IMR-90 (cell line): ENCODE measurements around the gene NDUFA7. TPM values are rescaled to one million over a fixed set of nuclear protein-coding genes. Genes with fewer than 3 reads are reported as not detected.

Source experiments
- ATAC-seq: fragments of 200-7000 bp; cut with Tn5 transposase; 2 replicates; pipeline ENCODE4 v1.9.1; 2020; ENCODE audit warnings: low read depth, mild to moderate bottlenecking, moderate library complexity
- BruUV-seq: library from RNA; stranded (reverse); fragments of 400-500 nt; replicated peaks from 2 replicates; lab custom pipeline; 2021; lab: Mats Ljungman, UMichigan
- CTCF ChIA-PET: fragments of 300-600 bp; formaldehyde crosslinking; extraction: SDS; loops from one replicate; lab custom pipeline; 2021; ENCODE audit warnings: antibody characterized with exemption; lab: Yijun Ruan, JAX
- POLR2A ChIA-PET: fragments of 300-600 bp; sonication (Branson Sonifier 250); formaldehyde crosslinking; loops from one replicate; lab custom pipeline; 2022; ENCODE audit warnings: antibody characterized with exemption; ENCODE audit not compliant: unreplicated experiment; lab: Charles Lee
- DNase-seq: peaks from one replicate; pipeline ENCODE4 v3.0.0; 2013
- H2AFZ ChIP-seq: replicated peaks from 2 replicates; pipeline ENCODE3; 2013; ENCODE audit warnings: low read length, mild to moderate bottlenecking; ENCODE audit not compliant: poor library complexity
- H2AK5ac ChIP-seq: 2 replicates; pipeline ENCODE4 v1.6.1; 2013; ENCODE audit warnings: low read depth, low read length, inconsistent platforms
- H2AK9ac ChIP-seq: replicated peaks from 2 replicates; pipeline ENCODE3; 2013; ENCODE audit warnings: mild to moderate bottlenecking, low read depth, low read length, moderate library complexity; ENCODE audit not compliant: poor library complexity
- H2BK120ac ChIP-seq: 2 replicates; pipeline ENCODE4 v1.6.1; 2013; ENCODE audit warnings: low read depth, low read length, inconsistent platforms
- H2BK15ac ChIP-seq: 3 replicates; pipeline ENCODE4 v1.6.1; 2013; ENCODE audit warnings: low read depth, low read length, inconsistent platforms
- H2BK20ac ChIP-seq: 2 replicates; pipeline ENCODE4 v1.6.1; 2013; ENCODE audit warnings: low read depth, mild to moderate bottlenecking, inconsistent platforms, low read length, moderate library complexity
- H2BK5ac ChIP-seq: 2 replicates; pipeline ENCODE4 v1.6.1; 2013; ENCODE audit warnings: mild to moderate bottlenecking, low read depth, low read length, inconsistent platforms; ENCODE audit not compliant: poor library complexity, severe bottlenecking
- H3K14ac ChIP-seq: replicated peaks from 2 replicates; pipeline ENCODE4 v1.6.1; 2013; ENCODE audit warnings: low read depth, low read length, inconsistent platforms
- H3K18ac ChIP-seq: 2 replicates; pipeline ENCODE4 v1.6.1; 2013; ENCODE audit warnings: low read depth, low read length, control low read depth
- H3K23ac ChIP-seq: 2 replicates; pipeline ENCODE4 v1.6.1; 2013; ENCODE audit warnings: low read depth, low read length, inconsistent platforms
- H3K27ac ChIP-seq: 2 replicates; pipeline ENCODE4 v1.5.1; 2013; ENCODE audit warnings: mild to moderate bottlenecking, control low read depth, low read length; ENCODE audit not compliant: insufficient read depth
- H3K27me3 ChIP-seq: 2 replicates; pipeline ENCODE4 v1.6.1; 2013; ENCODE audit warnings: low read length; ENCODE audit not compliant: control insufficient read depth, insufficient read depth
- H3K36me3 ChIP-seq: 2 replicates; pipeline ENCODE4 v1.6.1; 2013; ENCODE audit warnings: low read length, mixed read lengths; ENCODE audit not compliant: control insufficient read depth, insufficient read depth
- H3K4ac ChIP-seq: 2 replicates; pipeline ENCODE4 v1.6.1; 2013; ENCODE audit warnings: low read depth, low read length, inconsistent platforms
- H3K4me1 ChIP-seq: 2 replicates; pipeline ENCODE4 v1.6.1; 2013; ENCODE audit warnings: low read length, mixed read lengths; ENCODE audit not compliant: control insufficient read depth, insufficient read depth
- H3K4me2 ChIP-seq: 2 replicates; pipeline ENCODE4 v1.6.1; 2013; ENCODE audit warnings: low read depth, mild to moderate bottlenecking, control low read depth, low read length, moderate library complexity
- H3K4me3 ChIP-seq: 2 replicates; pipeline ENCODE4 v1.5.1; 2013; ENCODE audit warnings: low read depth, mild to moderate bottlenecking, control low read depth, low read length, moderate library complexity; ENCODE audit not compliant: insufficient read depth
- H3K56ac ChIP-seq: 2 replicates; pipeline ENCODE4 v1.6.1; 2013; ENCODE audit warnings: low read length, inconsistent platforms; ENCODE audit not compliant: insufficient read depth; ENCODE audit errors: extremely low read depth
- H3K79me1 ChIP-seq, 2 experiments: 2 replicates each; pipeline ENCODE4 v1.6.1; 2013; ENCODE audit warnings: low read length in 2 of 2, inconsistent platforms in 1 of 2, low read depth in 1 of 2
- H3K9ac ChIP-seq: 2 replicates; pipeline ENCODE4 v1.6.1; 2013; ENCODE audit warnings: low read depth, low read length, control low read depth
- H3K9me1 ChIP-seq: 2 replicates; pipeline ENCODE4 v1.6.1; 2013; ENCODE audit warnings: low read length, inconsistent platforms; ENCODE audit not compliant: insufficient read depth
- H3K9me3 ChIP-seq: 2 replicates; pipeline ENCODE4 v1.6.1; 2013; ENCODE audit warnings: low read length; ENCODE audit not compliant: control insufficient read depth, insufficient read depth
- H4K20me1 ChIP-seq: 2 replicates; pipeline ENCODE4 v1.6.1; 2013; ENCODE audit warnings: low read length, inconsistent platforms; ENCODE audit not compliant: insufficient read depth
- H4K5ac ChIP-seq: 2 replicates; pipeline ENCODE4 v1.6.1; 2013; ENCODE audit warnings: mild to moderate bottlenecking, low read depth, low read length, control low read depth
- H4K8ac ChIP-seq, 2 experiments: 2 replicates each; pipeline ENCODE4 v1.6.1; 2013; ENCODE audit warnings: low read depth in 2 of 2, low read length in 2 of 2, control low read depth in 1 of 2, inconsistent platforms in 1 of 2
- H4K91ac ChIP-seq: 2 replicates; pipeline ENCODE4 v1.6.1; 2013; ENCODE audit warnings: low read depth, low read length, inconsistent platforms; ENCODE audit not compliant: insufficient read depth
- CEBPB ChIP-seq: IDR thresholded peaks from 2 replicates; pipeline ENCODE4 v1.6.1; 2012; ENCODE audit warnings: low read depth, low read length, improper control_type of control experiment
- CHD1 ChIP-seq: IDR thresholded peaks from 2 replicates; pipeline ENCODE4 v1.6.1; 2012; ENCODE audit warnings: low read depth, low read length, improper control_type of control experiment
- MAFK ChIP-seq: IDR thresholded peaks from 2 replicates; pipeline ENCODE4 v1.6.1; 2012; ENCODE audit warnings: low read depth, low read length, improper control_type of control experiment
- MXI1 ChIP-seq: IDR thresholded peaks from 2 replicates; pipeline ENCODE4 v1.6.1; 2012; ENCODE audit warnings: low read depth, mild to moderate bottlenecking, low read length, moderate library complexity, borderline replicate concordance
- NFE2L2 ChIP-seq: fragments of 150-350 bp; IDR thresholded peaks from 2 replicates; pipeline ENCODE4 v1.6.1; 2016; ENCODE audit warnings: low read depth, mild to moderate bottlenecking, low read length
- POLR2A ChIP-seq: IDR thresholded peaks from 2 replicates; pipeline ENCODE4 v1.6.1; 2012; ENCODE audit warnings: mild to moderate bottlenecking, low read depth, low read length
- RAD21 ChIP-seq: IDR thresholded peaks from 2 replicates; pipeline ENCODE4 v1.6.1; 2012; ENCODE audit warnings: low read length, improper control_type of control experiment
- RCOR1 ChIP-seq: IDR thresholded peaks from 2 replicates; pipeline ENCODE4 v1.6.1; 2012; ENCODE audit warnings: mild to moderate bottlenecking, low read length, improper control_type of control experiment; ENCODE audit not compliant: insufficient replicate concordance
- RFX5 ChIP-seq: IDR thresholded peaks from 2 replicates; pipeline ENCODE4 v1.8.0; 2012; ENCODE audit warnings: low read depth, mild to moderate bottlenecking, low read length, moderate library complexity
- SMC3 ChIP-seq: fragments of 150-350 bp; IDR thresholded peaks from 2 replicates; pipeline ENCODE4 v1.6.1; 2016; ENCODE audit warnings: low read depth, mild to moderate bottlenecking, antibody characterized with exemption, low read length, moderate library complexity
- WGBS, 2 experiments: methylation state at CpG; one replicate each; pipeline versions ENCODE4 v1.1.5 to v1.1.7; 2013; ENCODE audit warnings: missing lambda C conversion rate in 2 of 2; ENCODE audit not compliant: insufficient read length in 1 of 2; ENCODE audit errors: extremely low coverage in 2 of 2; 5-methylcytosine and 5-hydroxymethylcytosine counted together
- dilution Hi-C: fragments of 300-500 bp; cut with HindIII; formaldehyde crosslinking; loops from one replicate; pipeline ENCODE4 v1.14.3; 2018; ENCODE audit warnings: low sequenced_read_pairs; ENCODE audit not compliant: unreplicated experiment
- in situ Hi-C: fragments of 300-500 bp; cut with MboI; formaldehyde crosslinking; loops from 3 replicates; pipeline ENCODE4 v1.14.3; 2019; ENCODE audit warnings: low sequenced_read_pairs, inconsistent platforms, mixed read lengths
- intact Hi-C: fragments of 100-400 bp; cut with micrococcal nuclease; formaldehyde crosslinking; loops from 2 replicates; pipeline ENCODE4 v1.10.0; 2022
- polyA plus RNA-seq, 3 experiments: library from polyadenylated mRNA; depleted of rRNA; stranded (reverse); fragments of >200 nt; gene quantifications; 2 replicates each; pipeline ENCODE4 v1.2.3, GENCODE V29; 2012; ENCODE audit warnings: low replicate concordance in 1 of 3
- total RNA-seq: library from RNA; depleted of rRNA; stranded (reverse); fragments of >200 nt; gene quantifications from 2 replicates; pipeline ENCODE4 v1.2.3, GENCODE V29; 2012
- TF ChIP-seq, protein P1 (sequence below): fragments of 150-350 bp; IDR thresholded peaks from 2 replicates; pipeline ENCODE4 v1.6.1; 2016; ENCODE audit warnings: low read depth, mild to moderate bottlenecking, low read length, moderate library complexity, borderline replicate concordance
- TF ChIP-seq, protein P2 (sequence below): fragments of 150-350 bp; IDR thresholded peaks from 2 replicates; pipeline ENCODE4 v1.6.1; 2017; ENCODE audit warnings: mild to moderate bottlenecking, antibody characterized with exemption, low read length, low read depth
- TF ChIP-seq, protein P3 (sequence below): conservative IDR thresholded peaks from 2 replicates; pipeline ENCODE4 v1.5.1; 2012; ENCODE audit warnings: mild to moderate bottlenecking, low read depth, low read length, improper control_type of control experiment

Gene NDUFA7
- total and polyA plus RNA-seq, 2 of the 4 experiments (the other 2 are of a cell fraction) = 20.6 to 50.7 TPM

DNA sequence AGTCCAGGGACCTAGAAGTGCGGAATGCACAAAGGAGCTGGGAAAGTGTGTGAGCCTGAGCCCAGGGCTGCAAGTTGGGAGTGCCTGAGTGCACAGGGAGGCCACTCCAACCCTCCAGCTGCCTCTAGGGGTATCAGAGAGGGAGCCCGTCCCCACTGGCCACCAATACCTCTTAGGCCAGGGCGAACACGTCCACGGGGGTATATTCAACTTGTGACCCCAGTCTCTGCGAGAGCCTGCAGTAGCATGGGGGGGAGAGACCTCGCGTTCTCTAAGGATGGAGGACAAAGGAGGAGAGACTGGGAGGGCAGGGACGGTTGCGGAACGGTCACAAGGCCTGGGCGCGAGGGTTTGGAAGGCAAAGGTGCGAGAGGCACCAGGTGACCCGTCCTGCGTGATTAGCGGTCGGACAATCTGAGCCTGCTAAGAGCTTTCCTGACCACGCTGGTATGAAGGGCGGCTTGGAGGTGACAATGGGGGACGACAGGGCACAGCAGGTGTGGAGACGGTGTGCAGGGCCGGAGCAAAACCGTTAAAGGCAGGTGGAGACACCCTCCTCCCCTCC is 13.7 kb downstream of the NDUFA7 start:
- H3K23ac ChIP-seq = peak overlapping the region; percentile 59; the same call in 1 of the 2 replicates
- no TSS peak for BruUV-seq
- ChIA-PET CTCF (no interaction called here), POLR2A (no interaction called here)
- H3K4me3 ChIP-seq = peak overlapping the region; percentile 51
- no peak overlapping the region for H2BK120ac ChIP-seq
- peak overlapping the region; percentile 8; the same call in 1 of the 2 replicates for H4K91ac ChIP-seq
- peak overlapping the region; percentile 36 for H3K9ac ChIP-seq
- intact Hi-C loops = no loop called here
- no peak for ATAC-seq
- H3K27ac ChIP-seq = no peak overlapping the region; the same call in 1 of the 2 replicates
- peak overlapping the region; percentile 59 to 80 for H4K8ac ChIP-seq
- peak overlapping the region; percentile 26; the same call in 1 of the 2 replicates for H3K4ac ChIP-seq
- peaks cover 11% of the 10 kb centered on the region for H3K36me3 ChIP-seq
- H3K9me3 ChIP-seq = no peaks in the 10 kb centered on the region
- H4K20me1 ChIP-seq = no peaks in the 10 kb centered on the region
- H2AK5ac ChIP-seq = peak overlapping the region; percentile 81
- TF ChIP-seq RAD21 (no peak), POLR2A (no peak), MAFK (no peak), RCOR1 (no peak), CEBPB (no peak), NFE2L2 (no peak), CHD1 (no peak), SMC3 (no peak), MXI1 (no peak), RFX5 (no peak)
- TF ChIP-seq, protein P1, sequence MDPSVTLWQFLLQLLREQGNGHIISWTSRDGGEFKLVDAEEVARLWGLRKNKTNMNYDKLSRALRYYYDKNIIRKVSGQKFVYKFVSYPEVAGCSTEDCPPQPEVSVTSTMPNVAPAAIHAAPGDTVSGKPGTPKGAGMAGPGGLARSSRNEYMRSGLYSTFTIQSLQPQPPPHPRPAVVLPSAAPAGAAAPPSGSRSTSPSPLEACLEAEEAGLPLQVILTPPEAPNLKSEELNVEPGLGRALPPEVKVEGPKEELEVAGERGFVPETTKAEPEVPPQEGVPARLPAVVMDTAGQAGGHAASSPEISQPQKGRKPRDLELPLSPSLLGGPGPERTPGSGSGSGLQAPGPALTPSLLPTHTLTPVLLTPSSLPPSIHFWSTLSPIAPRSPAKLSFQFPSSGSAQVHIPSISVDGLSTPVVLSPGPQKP = no peak
- TF ChIP-seq, protein P2, sequence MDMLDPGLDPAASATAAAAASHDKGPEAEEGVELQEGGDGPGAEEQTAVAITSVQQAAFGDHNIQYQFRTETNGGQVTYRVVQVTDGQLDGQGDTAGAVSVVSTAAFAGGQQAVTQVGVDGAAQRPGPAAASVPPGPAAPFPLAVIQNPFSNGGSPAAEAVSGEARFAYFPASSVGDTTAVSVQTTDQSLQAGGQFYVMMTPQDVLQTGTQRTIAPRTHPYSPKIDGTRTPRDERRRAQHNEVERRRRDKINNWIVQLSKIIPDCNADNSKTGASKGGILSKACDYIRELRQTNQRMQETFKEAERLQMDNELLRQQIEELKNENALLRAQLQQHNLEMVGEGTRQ = no peak
- TF ChIP-seq, protein P3, sequence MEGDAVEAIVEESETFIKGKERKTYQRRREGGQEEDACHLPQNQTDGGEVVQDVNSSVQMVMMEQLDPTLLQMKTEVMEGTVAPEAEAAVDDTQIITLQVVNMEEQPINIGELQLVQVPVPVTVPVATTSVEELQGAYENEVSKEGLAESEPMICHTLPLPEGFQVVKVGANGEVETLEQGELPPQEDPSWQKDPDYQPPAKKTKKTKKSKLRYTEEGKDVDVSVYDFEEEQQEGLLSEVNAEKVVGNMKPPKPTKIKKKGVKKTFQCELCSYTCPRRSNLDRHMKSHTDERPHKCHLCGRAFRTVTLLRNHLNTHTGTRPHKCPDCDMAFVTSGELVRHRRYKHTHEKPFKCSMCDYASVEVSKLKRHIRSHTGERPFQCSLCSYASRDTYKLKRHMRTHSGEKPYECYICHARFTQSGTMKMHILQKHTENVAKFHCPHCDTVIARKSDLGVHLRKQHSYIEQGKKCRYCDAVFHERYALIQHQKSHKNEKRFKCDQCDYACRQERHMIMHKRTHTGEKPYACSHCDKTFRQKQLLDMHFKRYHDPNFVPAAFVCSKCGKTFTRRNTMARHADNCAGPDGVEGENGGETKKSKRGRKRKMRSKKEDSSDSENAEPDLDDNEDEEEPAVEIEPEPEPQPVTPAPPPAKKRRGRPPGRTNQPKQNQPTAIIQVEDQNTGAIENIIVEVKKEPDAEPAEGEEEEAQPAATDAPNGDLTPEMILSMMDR = no peak
- H3K18ac ChIP-seq = no peak overlapping the region
- no peak overlapping the region for H2BK20ac ChIP-seq
- WGBS, 2 experiments = 5% methylated on average over 8 of the region's 24 CpGs; no CpG with 5 or more reads in 1 of the 2 experiments
- H3K14ac ChIP-seq = peak overlapping the region; percentile 19
- H2AFZ ChIP-seq = peak overlapping the region; percentile 92
- no peak overlapping the region; the same call in 2 of the 3 replicates for H2BK15ac ChIP-seq
- H3K4me2 ChIP-seq = peak overlapping the region; percentile 93
- DNase-seq = no peak
- no peak overlapping the region for H4K5ac ChIP-seq
- H3K4me1 ChIP-seq = peaks cover 6% of the 10 kb centered on the region
- no peak overlapping the region for H2BK5ac ChIP-seq
- no peaks in the 10 kb centered on the region for H3K27me3 ChIP-seq
- H3K79me1 ChIP-seq = peaks cover 6 to 22% of the 10 kb centered on the region in 2 experiments; a peak in 3 of 4 replicates
- dilution Hi-C loops = no loop called here
- no peak overlapping the region for H3K56ac ChIP-seq
- peaks cover 3% of the 10 kb centered on the region for H3K9me1 ChIP-seq
- in situ Hi-C loops = no loop called here
- H2AK9ac ChIP-seq = peak overlapping the region; percentile 95
